Umbilical cord (tissue), 2 donors: ENCODE data around the gene FLVCR1. TPM values are rescaled to one million over a fixed set of nuclear protein-coding genes. Genes with fewer than 3 reads are reported as not detected.
A peak's percentile ranks its signal among the peaks of the same experiment; 100 is the strongest.
"Not testable (repeated sequence)": the region's sequence is repeated elsewhere in the genome, so short reads cannot be mapped to it uniquely, and the experiment has no call there.

ENCODE experiments used
- DNase-seq: peaks from one replicate; pipeline ENCODE4 v3.0.0-alpha.2; 2015; ENCODE audit warnings: low spot score
- total RNA-seq: library from RNA; depleted of rRNA; stranded (reverse); fragments of >200 nt; gene quantifications from one replicate; pipeline ENCODE4 v1.2.3, GENCODE V29; 2014; ENCODE audit warnings: low replicate concordance; ENCODE audit not compliant: insufficient read depth

The FLVCR1 gene
- 32.3 TPM for total RNA-seq

GRCh38 chr1:212857992-212858460 lies at the start of gene FLVCR1:
FLVCR1 (plus strand) TSS chr1:212858275; CDS start chr1:212858453, 178 bp downstream.
- peak; percentile 99 for DNase-seq

GRCh38 chr1:212814537-212815334 lies 43.3 kb upstream of the FLVCR1 start:
- DNase-seq: peak; percentile 79

GRCh38 chr1:212816567-212817278 lies 41.4 kb upstream of the FLVCR1 start:
- no peak for DNase-seq

GRCh38 chr1:212819726-212820125 lies 38.3 kb upstream of the FLVCR1 start:
- peak; percentile 84 for DNase-seq

GRCh38 chr1:212820969-212821368 lies 37.1 kb upstream of the FLVCR1 start:
- no peak for DNase-seq

- no peak for DNase-seq
Measured at GRCh38 chr1:212822956-212823355, 35.1 kb upstream of the FLVCR1 start.

- DNase-seq: no peak
Measured at GRCh38 chr1:212824201-212824600, 33.9 kb upstream of the FLVCR1 start.

- no peak for DNase-seq
Measured at GRCh38 chr1:212825798-212826452, 32.1 kb upstream of the FLVCR1 start.

GRCh38 chr1:212827171-212827776 lies 30.8 kb upstream of the FLVCR1 start:
- no peak for DNase-seq

- DNase-seq: no peak
Measured at GRCh38 chr1:212827831-212828278, 30.2 kb upstream of the FLVCR1 start.

GRCh38 chr1:212828395-212828794 lies 29.7 kb upstream of the FLVCR1 start:
- DNase-seq: no peak

GRCh38 chr1:212833211-212834207 lies 24.6 kb upstream of the FLVCR1 start:
- peak; percentile 12 for DNase-seq

GRCh38 chr1:212838145-212838544 lies 19.9 kb upstream of the FLVCR1 start:
- DNase-seq: no peak

- DNase-seq: not testable (repeated sequence)
Measured at GRCh38 chr1:212844521-212844920, 13.6 kb upstream of the FLVCR1 start.

- DNase-seq: no peak
Measured at GRCh38 chr1:212847549-212847948, 10.5 kb upstream of the FLVCR1 start, which contains the start of gene SPATA45. SPATA45 (minus strand) TSS chr1:212847649; CDS start chr1:212836149, 11,500 bp downstream.

GRCh38 chr1:212852105-212852688 lies 5.9 kb upstream of the FLVCR1 start:
- DNase-seq: no peak

- DNase-seq: no peak
Measured at GRCh38 chr1:212853658-212854057, 4.4 kb upstream of the FLVCR1 start.

GRCh38 chr1:212856755-212857154 lies 1.3 kb upstream of the FLVCR1 start:
- DNase-seq: no peak

- DNase-seq: peak; percentile 37
Measured at GRCh38 chr1:212858461-212859265, 588 bp downstream of the FLVCR1 start.
